HepG2 (cell line): ENCODE measurements around the gene LRP5.

Experiments used
- CTCF ChIP-seq: sonication (generic); formaldehyde crosslinking; IDR thresholded peaks from 2 replicates; pipeline ENCODE4 v1.5.0; 2020; ENCODE audit warnings: mild to moderate bottlenecking, missing genetic modification reagents, moderate library complexity
- GTF2F1 ChIP-seq: fragments of 150-350 bp; IDR thresholded peaks from 2 replicates; pipeline ENCODE4 v1.6.1; 2014; ENCODE audit warnings: low read length
- HDAC2 ChIP-seq: sonication (generic); formaldehyde crosslinking; IDR thresholded peaks from 2 replicates; pipeline ENCODE4 v1.4.0; 2020; ENCODE audit warnings: missing genetic modification reagents
- KAT2B ChIP-seq: fragments of 150-350 bp; IDR thresholded peaks from 2 replicates; pipeline ENCODE4 v1.6.1; 2014; ENCODE audit warnings: low read depth, low read length, borderline replicate concordance
- POLR2A ChIP-seq, 2 experiments: IDR thresholded peaks; 2 replicates each; pipeline ENCODE4 v1.6.1; 2011; ENCODE audit warnings: low read depth in 2 of 2, low read length in 2 of 2, mild to moderate bottlenecking in 1 of 2, moderate library complexity in 1 of 2; ENCODE audit not compliant: insufficient read depth in 1 of 2
- POLR2AphosphoS2 ChIP-seq: IDR thresholded peaks from 2 replicates; pipeline ENCODE4 v1.6.1; 2011; ENCODE audit warnings: low read depth, low read length, improper control_type of control experiment
- RFX5 ChIP-seq: IDR thresholded peaks from 2 replicates; pipeline ENCODE4 v1.6.1; 2011; ENCODE audit warnings: low read depth, low read length, improper control_type of control experiment
- SIN3A ChIP-seq: IDR thresholded peaks from 2 replicates; pipeline ENCODE4 v1.6.1; 2011; ENCODE audit warnings: low read depth, mild to moderate bottlenecking, control low read depth, low read length, borderline replicate concordance
- U2AF1 ChIP-seq: fragments of 200-400 bp; formaldehyde crosslinking; optimal IDR thresholded peaks from 2 replicates; pipeline ENCODE3; 2017; ENCODE audit warnings: mild to moderate bottlenecking, low read depth, low read length
- YY1 ChIP-seq: IDR thresholded peaks from 2 replicates; pipeline ENCODE4 v1.6.1; 2011; ENCODE audit warnings: low read length, low read depth, moderate library complexity, mild to moderate bottlenecking; ENCODE audit not compliant: insufficient read depth, insufficient replicate concordance
- ZBTB33 ChIP-seq: sonication (generic); formaldehyde crosslinking; IDR thresholded peaks from 2 replicates; pipeline ENCODE4 v1.4.0; 2020; ENCODE audit warnings: missing genetic modification reagents
- ZSCAN29 ChIP-seq: sonication (generic); formaldehyde crosslinking; conservative IDR thresholded peaks from 2 replicates; pipeline ENCODE4 v1.4.0; 2020; ENCODE audit warnings: mild to moderate bottlenecking, missing genetic modification reagents

GRCh38 chr11:68334923-68335322 lies 22.5 kb downstream of the LRP5 start:
- no peak for TF ChIP-seq HDAC2 (CRISPR knock-in tag)
- TF ChIP-seq CTCF (CRISPR knock-in tag), result no peak
- TF ChIP-seq GTF2F1, result no peak
- TF ChIP-seq ZBTB33, result no peak
- no peak for TF ChIP-seq POLR2A (IDR thresholded peaks at IDR 0.05; ENCODE audit: insufficient read depth in 1 of 2, low read depth in 2 of 2, low read length in 2 of 2)
- TF ChIP-seq SIN3A, result no peak
- no peak for TF ChIP-seq KAT2B
- TF ChIP-seq RFX5, result no peak
- TF ChIP-seq POLR2AphosphoS2, result no peak
- no peak for TF ChIP-seq ZSCAN29
- TF ChIP-seq U2AF1, result no peak
- no peak for TF ChIP-seq YY1
